Liver (tissue), 9 donors: ENCODE measurements around the gene GCLM. TPM values are rescaled to one million over a fixed set of nuclear protein-coding genes. Genes with fewer than 3 reads are reported as not detected.
A peak's percentile ranks its signal among the peaks of the same experiment; 100 is the strongest.

Source experiments
- DNase-seq: peaks from one replicate; pipeline ENCODE4 v3.0.0-alpha.2; 2017; ENCODE audit warnings: low spot score
- H3K27ac ChIP-seq, 2 donors: one replicate each; pipeline ENCODE4 v1.7.0; 2013; ENCODE audit warnings: inconsistent platforms in 2 of 2, low read length in 2 of 2, control low read depth in 1 of 2, low read depth in 1 of 2, mild to moderate bottlenecking in 1 of 2
- H3K27me3 ChIP-seq, 4 donors: one replicate each; pipeline versions ENCODE4 v1.6.1 to v1.7.0; 2013; ENCODE audit warnings: low read length in 3 of 4, inconsistent platforms in 1 of 4, mild to moderate bottlenecking in 1 of 4, moderate library complexity in 1 of 4; ENCODE audit not compliant: control insufficient read depth in 4 of 4, insufficient read depth in 4 of 4
- H3K36me3 ChIP-seq, 4 donors: one replicate each; pipeline versions ENCODE4 v1.6.1 to v1.7.0; 2013; ENCODE audit warnings: low read length in 3 of 4, mild to moderate bottlenecking in 3 of 4, low read depth in 1 of 4, moderate library complexity in 1 of 4; ENCODE audit not compliant: control insufficient read depth in 4 of 4, insufficient read depth in 3 of 4
- H3K4me1 ChIP-seq, 4 donors: one replicate each; pipeline versions ENCODE4 v1.6.1 to v1.7.0; 2013; ENCODE audit warnings: low read length in 3 of 4, mild to moderate bottlenecking in 3 of 4, moderate library complexity in 1 of 4; ENCODE audit not compliant: control insufficient read depth in 4 of 4, insufficient read depth in 4 of 4
- H3K4me3 ChIP-seq, 3 donors: one replicate each; pipeline versions ENCODE4 v1.6.1 to v1.7.0; 2013; ENCODE audit warnings: low read length in 3 of 3, control low read depth in 1 of 3, low read depth in 1 of 3, mild to moderate bottlenecking in 1 of 3
- H3K9ac ChIP-seq, 2 donors: one replicate each; pipeline ENCODE4 v1.7.0; 2013; ENCODE audit warnings: low read length in 2 of 2, mild to moderate bottlenecking in 2 of 2, moderate library complexity in 2 of 2, control low read depth in 1 of 2, low read depth in 1 of 2
- H3K9me3 ChIP-seq, 4 donors: one replicate each; pipeline versions ENCODE4 v1.6.1 to v1.7.0; 2013; ENCODE audit warnings: low read length in 3 of 4; ENCODE audit not compliant: control insufficient read depth in 4 of 4
- CTCF ChIP-seq: fragments of 150-350 bp; IDR thresholded peaks from 2 replicates; pipeline ENCODE4 v1.5.1; 2017; ENCODE audit warnings: improper control_type of control experiment, low read depth, low read length; ENCODE audit not compliant: missing input control
- EGR1 ChIP-seq, 2 donors: IDR thresholded peaks; 2 replicates each; pipeline ENCODE4 v1.6.1; 2016 to 2018; ENCODE audit warnings: antibody characterized with exemption in 2 of 2, low read depth in 2 of 2
- FOXA1 ChIP-seq: IDR thresholded peaks from 2 replicates; pipeline ENCODE4 v1.6.1; 2016; ENCODE audit warnings: antibody characterized with exemption
- FOXA2 ChIP-seq: IDR thresholded peaks from 2 replicates; pipeline ENCODE4 v1.6.1; 2016; ENCODE audit warnings: antibody characterized with exemption
- GABPA ChIP-seq, 2 donors: IDR thresholded peaks in 1 of 2; conservative IDR thresholded peaks in 1 of 2; 2 replicates each; pipeline ENCODE4 v1.6.1; 2016; ENCODE audit warnings: antibody characterized with exemption in 2 of 2, mild to moderate bottlenecking in 1 of 2, moderate library complexity in 1 of 2
- HNF4A ChIP-seq, 2 donors: conservative IDR thresholded peaks; 2 replicates each; pipeline ENCODE4 v1.6.1; 2016; ENCODE audit warnings: antibody characterized with exemption in 2 of 2, mild to moderate bottlenecking in 2 of 2
- HNF4G ChIP-seq: IDR thresholded peaks from 2 replicates; pipeline ENCODE4 v1.6.1; 2016; ENCODE audit warnings: antibody characterized with exemption
- JUND ChIP-seq, 2 donors: IDR thresholded peaks; 2 replicates each; pipeline ENCODE4 v1.6.1; 2016; ENCODE audit warnings: antibody characterized with exemption in 2 of 2
- NR2F2 ChIP-seq: IDR thresholded peaks from 2 replicates; pipeline ENCODE4 v1.6.1; 2016; ENCODE audit warnings: antibody characterized with exemption
- RAD21 ChIP-seq, 2 donors: IDR thresholded peaks; 2 replicates each; pipeline ENCODE4 v1.6.1; 2016; ENCODE audit warnings: antibody characterized with exemption in 2 of 2, mild to moderate bottlenecking in 2 of 2
- RXRA ChIP-seq, 2 donors: IDR thresholded peaks; 2 replicates each; pipeline ENCODE4 v1.6.1; 2017 to 2018; ENCODE audit warnings: antibody characterized with exemption in 2 of 2, mild to moderate bottlenecking in 1 of 2
- SP1 ChIP-seq: IDR thresholded peaks from 2 replicates; pipeline ENCODE4 v1.6.1; 2018; ENCODE audit warnings: antibody characterized with exemption, mild to moderate bottlenecking
- YY1 ChIP-seq: IDR thresholded peaks from 2 replicates; pipeline ENCODE4 v1.6.1; 2016; ENCODE audit warnings: antibody characterized with exemption, mild to moderate bottlenecking
- whole genome bisulfite sequencing: extraction: QIAGEN DNeasy Blood & Tissue Kit; methylation state at CpG from one replicate; pipeline ENCODE4 v1.1.7; 2013; 5-methylcytosine and 5-hydroxymethylcytosine counted together
- polyA plus RNA-seq, 2 donors: library from polyadenylated mRNA; stranded (reverse) in 1 of 2; unstranded in 1 of 2; fragments of 200-250 nt in 1 of 2; fragments of >200 nt in 1 of 2; fragmentation: Nextera tagmentation in 1 of 2; extraction: Ambion mirVana in 1 of 2; gene quantifications; one replicate each; pipeline versions ENCODE4 v1.2.1 to v1.2.3, GENCODE V29; 2013 to 2015
- total RNA-seq, 2 donors: library from RNA; depleted of rRNA; stranded (reverse); fragments of >200 nt; gene quantifications; one replicate each; pipeline ENCODE4 v1.2.3, GENCODE V29; 2014
- TF ChIP-seq, protein P1 (sequence below): IDR thresholded peaks from 2 replicates; pipeline ENCODE4 v1.6.1; 2016; ENCODE audit warnings: antibody characterized with exemption, mild to moderate bottlenecking
- donor health status: healthy.
- donor health status: healthy.
- donor health status: healthy.
- donor health status: healthy.
- donor health status: healthy.

GCLM gene
- total and polyA plus RNA-seq, 4 donors = 8.9 to 49.1 (median 16.7) TPM

- TF ChIP-seq FOXA1 (no peak), CTCF (no peak), HNF4A (conservative IDR thresholded peaks at IDR 0.05) (peak; percentile 65 to 70), HNF4G (no peak), EGR1 (IDR thresholded peaks at IDR 0.05; ENCODE audit: low read depth in 2 of 2) (no peak), YY1 (peak; percentile 72), FOXA2 (no peak), GABPA (IDR thresholded peaks at IDR 0.05 in 1 of 2, conservative IDR thresholded peaks at IDR 0.05 in 1 of 2) (no peak)
Observed at GRCh38 chr1:93905734-93906133, 3.5 kb downstream of the GCLM start (continued).

DNA sequence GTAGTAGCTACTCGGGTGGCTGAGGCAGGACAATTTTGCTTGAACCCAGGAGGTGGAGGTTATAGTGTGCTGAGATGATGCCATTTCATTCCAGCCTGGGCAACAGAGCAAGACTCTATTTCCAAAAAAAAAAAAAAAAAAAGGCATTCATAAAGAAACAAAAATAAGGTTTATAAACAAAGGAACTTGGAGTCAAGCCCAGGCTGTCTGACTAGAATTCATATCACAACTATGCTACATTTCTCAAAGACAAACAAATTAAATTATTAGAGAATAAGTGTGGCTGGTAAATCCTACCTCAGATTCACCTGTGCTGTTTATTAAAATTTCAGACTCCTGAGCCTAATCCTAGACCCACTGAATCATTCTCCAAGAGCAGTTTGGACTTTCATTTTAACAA is 4.2 kb downstream of the GCLM start:
- Histone ChIP-seq H3K9ac (peak overlapping the region in 1 of 2 donors; percentile 5), H3K9me3 (no peaks in the 10 kb centered on the region), H3K4me1 (peaks cover 1 to 40% (median 31%) of the 10 kb centered on the region in 4 donors), H3K27me3 (no peaks in the 10 kb centered on the region), H3K36me3 (peaks cover 0 to 14% (median 6%) of the 10 kb centered on the region in 4 donors), H3K4me3 (no peak overlapping the region), H3K27ac (peak overlapping the region; percentile 83 to 98)
- DNase-seq = no peak
- TF ChIP-seq, protein P1, sequence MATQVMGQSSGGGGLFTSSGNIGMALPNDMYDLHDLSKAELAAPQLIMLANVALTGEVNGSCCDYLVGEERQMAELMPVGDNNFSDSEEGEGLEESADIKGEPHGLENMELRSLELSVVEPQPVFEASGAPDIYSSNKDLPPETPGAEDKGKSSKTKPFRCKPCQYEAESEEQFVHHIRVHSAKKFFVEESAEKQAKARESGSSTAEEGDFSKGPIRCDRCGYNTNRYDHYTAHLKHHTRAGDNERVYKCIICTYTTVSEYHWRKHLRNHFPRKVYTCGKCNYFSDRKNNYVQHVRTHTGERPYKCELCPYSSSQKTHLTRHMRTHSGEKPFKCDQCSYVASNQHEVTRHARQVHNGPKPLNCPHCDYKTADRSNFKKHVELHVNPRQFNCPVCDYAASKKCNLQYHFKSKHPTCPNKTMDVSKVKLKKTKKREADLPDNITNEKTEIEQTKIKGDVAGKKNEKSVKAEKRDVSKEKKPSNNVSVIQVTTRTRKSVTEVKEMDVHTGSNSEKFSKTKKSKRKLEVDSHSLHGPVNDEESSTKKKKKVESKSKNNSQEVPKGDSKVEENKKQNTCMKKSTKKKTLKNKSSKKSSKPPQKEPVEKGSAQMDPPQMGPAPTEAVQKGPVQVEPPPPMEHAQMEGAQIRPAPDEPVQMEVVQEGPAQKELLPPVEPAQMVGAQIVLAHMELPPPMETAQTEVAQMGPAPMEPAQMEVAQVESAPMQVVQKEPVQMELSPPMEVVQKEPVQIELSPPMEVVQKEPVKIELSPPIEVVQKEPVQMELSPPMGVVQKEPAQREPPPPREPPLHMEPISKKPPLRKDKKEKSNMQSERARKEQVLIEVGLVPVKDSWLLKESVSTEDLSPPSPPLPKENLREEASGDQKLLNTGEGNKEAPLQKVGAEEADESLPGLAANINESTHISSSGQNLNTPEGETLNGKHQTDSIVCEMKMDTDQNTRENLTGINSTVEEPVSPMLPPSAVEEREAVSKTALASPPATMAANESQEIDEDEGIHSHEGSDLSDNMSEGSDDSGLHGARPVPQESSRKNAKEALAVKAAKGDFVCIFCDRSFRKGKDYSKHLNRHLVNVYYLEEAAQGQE = no peak
- TF ChIP-seq RXRA (IDR thresholded peaks at IDR 0.05) = no peak
- TF ChIP-seq HNF4G = no peak
- no peak for TF ChIP-seq NR2F2
- WGBS = 81% methylated on average over 1 of the region's 1 CpG

GRCh38 chr1:93904228-93904627 is 5.0 kb downstream of the GCLM start:
- H3K27me3 ChIP-seq = no peaks in the 10 kb centered on the region
- no peak for DNase-seq
- H3K4me3 ChIP-seq = no peak overlapping the region
- H3K9ac ChIP-seq = peak overlapping the region in 1 of 2 donors; percentile 16
- H3K36me3 ChIP-seq = peaks cover 0 to 18% (median 9%) of the 10 kb centered on the region in 4 donors
- peak overlapping the region; percentile 58 to 83 for H3K27ac ChIP-seq
- H3K9me3 ChIP-seq = no peaks in the 10 kb centered on the region
- peak in 1 of 2 donors; percentile 6 for TF ChIP-seq RXRA (IDR thresholded peaks at IDR 0.05)
- TF ChIP-seq RAD21 (IDR thresholded peaks at IDR 0.05) = peak in 1 of 2 donors; percentile 24
- no peak for TF ChIP-seq JUND (IDR thresholded peaks at IDR 0.05)
- TF ChIP-seq GABPA (IDR thresholded peaks at IDR 0.05 in 1 of 2, conservative IDR thresholded peaks at IDR 0.05 in 1 of 2) = peak in 1 of 2 donors; percentile 33
- TF ChIP-seq SP1 = peak; percentile 49
- TF ChIP-seq YY1 = no peak
- peaks cover 1 to 36% (median 29%) of the 10 kb centered on the region in 4 donors for H3K4me1 ChIP-seq
- WGBS = 8% methylated on average over 2 of the region's 2 CpGs
